Brain microvascular endothelial cell (primary cell): ENCODE results near the gene GDAP2.

ENCODE experiments used
- DNase-seq: peaks from one replicate; pipeline ENCODE4 v3.0.0-alpha.2; 2020
- H3K27ac ChIP-seq: fragments of 250-450 bp; sonication (Bioruptor Pico); 2 replicates; pipeline ENCODE4 v1.5.1; 2020; ENCODE audit warnings: mild to moderate bottlenecking, moderate library complexity
- H3K27me3 ChIP-seq: fragments of 250-450 bp; sonication (Bioruptor Pico); replicated peaks from 2 replicates; pipeline ENCODE4 v1.5.1; 2020; ENCODE audit warnings: mild to moderate bottlenecking
- H3K36me3 ChIP-seq: fragments of 250-450 bp; sonication (Bioruptor Pico); replicated peaks from 2 replicates; pipeline ENCODE4 v1.5.1; 2020; ENCODE audit warnings: mild to moderate bottlenecking
- H3K4me3 ChIP-seq: 2 replicates; pipeline ENCODE4 v1.5.1; 2011; ENCODE audit warnings: low read depth, mild to moderate bottlenecking, control low read depth, low read length, moderate library complexity
- in situ Hi-C: cut with HindIII; loops from 2 replicates; pipeline ENCODE4 v1.10.0; 2017; ENCODE audit warnings: low sequenced_read_pairs, low pct_ligation_motif_present
- TF ChIP-seq, protein P1 (sequence below): IDR thresholded peaks from 2 replicates; pipeline ENCODE4 v1.5.1; 2011; ENCODE audit warnings: low read depth, mild to moderate bottlenecking, moderate library complexity, low read length, control low read depth, inconsistent platforms; ENCODE audit errors: missing control alignments

GDAP2 gene

DNA sequence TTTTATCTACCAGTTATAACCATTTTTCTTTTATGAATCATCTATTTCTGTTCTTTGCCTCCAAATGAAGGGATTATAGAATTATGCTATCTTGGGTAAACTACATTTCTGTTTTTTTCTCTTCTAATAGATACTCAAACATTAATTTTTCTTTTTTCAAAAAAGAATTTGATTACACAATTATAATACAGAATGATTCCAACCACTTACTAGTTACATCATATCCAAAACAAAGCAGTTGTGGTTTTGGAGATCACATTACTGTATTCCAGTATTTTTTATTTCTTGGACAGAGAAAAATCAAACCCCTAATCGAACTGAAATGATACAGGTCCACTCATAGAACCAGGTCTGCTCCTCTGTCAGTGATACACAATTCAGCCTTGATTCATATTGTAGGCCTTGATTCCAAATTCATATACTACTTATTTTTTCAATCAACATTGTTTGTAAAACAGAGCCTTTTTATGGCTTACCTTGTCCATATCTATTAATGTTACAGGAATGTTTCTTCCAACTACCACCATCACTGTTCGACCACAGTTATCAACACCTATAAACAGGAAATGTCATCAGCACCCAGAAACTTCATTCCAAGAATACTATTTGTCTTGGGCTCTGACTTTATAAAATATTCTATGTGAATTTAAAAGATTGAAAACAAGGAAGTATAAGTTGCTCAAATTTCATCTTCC is 43.2 kb downstream of the GDAP2 start:
- H3K27me3 ChIP-seq = no peaks in the 10 kb centered on the region
- TF ChIP-seq, protein P1, sequence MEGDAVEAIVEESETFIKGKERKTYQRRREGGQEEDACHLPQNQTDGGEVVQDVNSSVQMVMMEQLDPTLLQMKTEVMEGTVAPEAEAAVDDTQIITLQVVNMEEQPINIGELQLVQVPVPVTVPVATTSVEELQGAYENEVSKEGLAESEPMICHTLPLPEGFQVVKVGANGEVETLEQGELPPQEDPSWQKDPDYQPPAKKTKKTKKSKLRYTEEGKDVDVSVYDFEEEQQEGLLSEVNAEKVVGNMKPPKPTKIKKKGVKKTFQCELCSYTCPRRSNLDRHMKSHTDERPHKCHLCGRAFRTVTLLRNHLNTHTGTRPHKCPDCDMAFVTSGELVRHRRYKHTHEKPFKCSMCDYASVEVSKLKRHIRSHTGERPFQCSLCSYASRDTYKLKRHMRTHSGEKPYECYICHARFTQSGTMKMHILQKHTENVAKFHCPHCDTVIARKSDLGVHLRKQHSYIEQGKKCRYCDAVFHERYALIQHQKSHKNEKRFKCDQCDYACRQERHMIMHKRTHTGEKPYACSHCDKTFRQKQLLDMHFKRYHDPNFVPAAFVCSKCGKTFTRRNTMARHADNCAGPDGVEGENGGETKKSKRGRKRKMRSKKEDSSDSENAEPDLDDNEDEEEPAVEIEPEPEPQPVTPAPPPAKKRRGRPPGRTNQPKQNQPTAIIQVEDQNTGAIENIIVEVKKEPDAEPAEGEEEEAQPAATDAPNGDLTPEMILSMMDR = no peak
- in situ Hi-C loops = no loop called here
- no peaks in the 10 kb centered on the region for H3K36me3 ChIP-seq
- peak overlapping the region; percentile 68 for H3K27ac ChIP-seq
- no peak overlapping the region for H3K4me3 ChIP-seq
- DNase-seq = peak; percentile 12

DNA sequence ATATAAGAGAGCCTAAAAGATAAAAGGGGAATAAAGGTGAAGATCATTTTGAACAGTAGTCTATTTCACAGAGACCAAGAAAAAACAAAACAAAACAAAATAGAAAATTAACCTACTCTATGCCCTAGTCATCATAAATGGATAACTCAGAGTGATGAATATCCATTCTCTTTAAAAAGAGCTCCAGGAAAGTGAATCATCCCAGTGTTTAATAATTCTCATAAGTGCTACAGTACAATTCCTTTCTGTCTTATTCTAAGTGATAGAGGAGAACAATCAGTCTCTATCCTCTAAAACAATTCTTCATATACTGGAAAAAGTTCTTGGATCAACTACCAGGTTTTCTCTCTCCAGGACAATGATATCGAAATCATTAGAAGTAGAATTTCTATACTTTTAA is 45.8 kb downstream of the GDAP2 start:
- no peaks in the 10 kb centered on the region for H3K27me3 ChIP-seq
- in situ Hi-C loops = no loop called here
- TF ChIP-seq, protein P1 = no peak
- DNase-seq = no peak
- no peak overlapping the region for H3K4me3 ChIP-seq
- no peak overlapping the region for H3K27ac ChIP-seq
- H3K36me3 ChIP-seq = no peaks in the 10 kb centered on the region

DNA sequence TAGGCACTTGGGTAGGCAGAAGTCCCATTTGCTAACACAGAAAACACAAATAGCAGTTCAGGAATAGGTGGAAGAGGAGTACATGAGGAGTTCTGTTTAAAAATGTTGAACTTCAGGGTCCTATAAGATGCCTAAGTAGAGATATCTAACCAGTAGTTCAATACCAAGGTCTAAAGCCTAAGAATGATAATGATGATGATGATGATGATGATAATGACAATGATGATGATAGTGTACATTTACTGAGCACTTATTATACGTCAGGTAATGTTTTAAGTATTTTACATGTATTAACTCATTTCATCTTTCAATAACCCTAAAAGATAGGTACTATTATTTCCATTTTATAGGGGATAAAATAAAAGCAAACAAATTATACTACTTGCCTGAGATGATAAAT is 50.1 kb downstream of the GDAP2 start:
- Histone ChIP-seq H3K36me3 (peaks cover 10% of the 10 kb centered on the region), H3K4me3 (no peak overlapping the region), H3K27me3 (no peaks in the 10 kb centered on the region), H3K27ac (no peak overlapping the region)
- DNase-seq = no peak
- TF ChIP-seq, protein P1 = no peak
- in situ Hi-C loops = no loop called here

DNA sequence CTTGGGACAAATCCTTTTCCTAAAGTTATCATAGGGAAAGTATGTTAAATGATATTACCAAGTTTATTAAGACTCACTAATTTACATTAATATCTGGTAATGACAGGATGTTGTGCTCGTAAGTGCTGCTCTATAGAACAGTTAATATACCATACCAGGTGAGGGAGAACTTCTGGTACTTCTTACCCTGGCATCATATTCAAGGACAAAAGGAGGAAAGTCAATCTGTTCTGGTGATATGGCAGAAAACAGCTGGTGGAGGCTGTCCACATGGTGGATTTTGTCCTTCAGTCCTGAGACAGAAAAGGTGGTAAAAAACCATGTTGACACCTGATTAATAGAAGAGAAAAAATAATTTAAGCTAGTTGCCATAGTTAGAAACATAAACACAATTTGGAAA is 51.6 kb downstream of the GDAP2 start:
- peaks cover 12% of the 10 kb centered on the region for H3K36me3 ChIP-seq

DNA sequence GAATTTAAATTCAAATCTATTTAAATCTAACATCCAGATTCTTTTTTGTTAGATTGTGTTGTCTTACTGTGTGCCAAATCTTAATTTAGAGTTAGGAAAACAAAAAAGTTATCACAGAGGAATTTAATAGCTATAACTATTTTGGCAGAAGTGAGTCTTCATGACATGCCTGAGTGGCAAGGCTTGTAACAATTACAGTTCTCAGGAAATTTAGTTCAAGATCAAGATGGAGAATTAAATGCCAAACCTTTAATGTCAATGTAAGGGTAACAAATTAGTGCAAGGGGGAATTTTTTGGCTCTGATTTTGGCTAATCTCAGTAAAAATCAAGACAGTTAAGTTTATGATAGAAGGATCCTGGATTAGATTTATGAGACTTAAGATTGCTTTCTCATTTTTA is 58.4 kb downstream of the GDAP2 start:
- TF ChIP-seq, protein P1 = no peak
- DNase-seq = no peak
- Histone ChIP-seq H3K4me3 (no peak overlapping the region), H3K27me3 (no peaks in the 10 kb centered on the region), H3K27ac (no peak overlapping the region), H3K36me3 (peaks cover 35% of the 10 kb centered on the region)
- in situ Hi-C loops = no loop called here

More for the DNA sequence above, 51.6 kb downstream of the GDAP2 start:
- Histone ChIP-seq H3K27ac (no peak overlapping the region), H3K27me3 (no peaks in the 10 kb centered on the region), H3K4me3 (no peak overlapping the region)
- no peak for DNase-seq
- TF ChIP-seq, protein P1 = no peak
- in situ Hi-C loops = no loop called here

DNA sequence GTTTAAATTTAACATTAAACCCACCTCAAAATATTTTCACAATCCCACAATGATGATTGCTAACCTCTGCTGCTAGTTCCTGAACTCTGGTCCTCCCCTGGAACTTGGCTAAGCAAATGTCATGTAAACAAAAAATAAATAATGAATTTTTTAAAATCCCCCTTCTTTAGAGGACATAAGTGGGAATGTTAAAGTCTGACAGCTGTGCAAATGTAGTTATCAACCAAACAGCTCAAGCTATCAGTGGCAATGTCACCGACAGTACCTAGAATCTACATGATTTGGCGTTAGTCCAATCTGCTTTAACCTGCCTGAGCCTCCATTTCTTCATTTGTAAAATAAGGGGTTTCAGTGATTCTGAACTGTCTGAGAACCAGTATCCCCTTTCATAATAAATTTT is 67.7 kb downstream of the GDAP2 start:
- H3K4me3 ChIP-seq = no peak overlapping the region
- H3K27ac ChIP-seq = no peak overlapping the region
- H3K27me3 ChIP-seq = no peaks in the 10 kb centered on the region
- DNase-seq = no peak
- TF ChIP-seq, protein P1 = no peak
- H3K36me3 ChIP-seq = peaks cover 8% of the 10 kb centered on the region
- in situ Hi-C loops = no loop called here
